GM18907 (cell line): ENCODE data around the gene GDPGP1.

Experiments
- ATAC-seq: cut with Tn5 transposase; IDR thresholded peaks from one replicate; pipeline ENCODE4 v1.9.1; 2021; ENCODE audit warnings: mild to moderate bottlenecking, moderate library complexity; ENCODE audit not compliant: unreplicated experiment

Gene GDPGP1

DNA sequence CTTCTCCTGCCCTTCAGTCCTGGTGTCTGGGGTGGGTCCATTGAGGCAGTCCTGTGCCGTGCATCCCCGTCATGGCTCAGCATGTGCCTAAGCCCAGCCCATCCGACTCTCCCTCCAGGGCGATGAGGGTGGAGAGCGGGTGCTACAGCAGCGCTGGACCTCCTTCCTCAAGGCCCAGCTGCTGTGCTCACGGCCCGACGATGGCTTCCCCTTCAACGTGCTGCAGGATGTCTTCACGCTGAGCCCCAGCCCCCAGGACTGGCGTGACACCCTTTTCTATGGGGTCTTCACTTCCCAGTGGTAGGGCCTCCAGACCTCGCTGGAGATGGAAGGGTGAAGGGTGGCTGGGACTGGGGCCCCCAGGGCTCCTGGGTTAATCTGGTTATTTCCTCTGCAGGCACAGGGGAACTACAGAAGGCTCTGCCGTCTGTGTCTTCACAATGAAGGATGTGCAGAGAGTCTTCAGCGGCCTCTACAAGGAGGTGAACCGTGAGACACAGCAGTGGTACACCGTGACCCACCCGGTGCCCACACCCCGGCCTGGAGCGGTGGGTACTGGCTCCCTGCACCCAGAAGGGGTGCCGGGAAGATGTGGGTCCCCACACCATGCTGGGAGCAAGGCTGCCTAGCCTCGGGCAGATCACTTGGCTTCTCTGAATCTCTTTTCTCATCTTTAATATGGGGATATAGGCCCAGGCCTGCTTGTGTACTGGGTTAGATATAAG is 10.4 kb upstream of the GDPGP1 start:
- no peak for ATAC-seq

DNA sequence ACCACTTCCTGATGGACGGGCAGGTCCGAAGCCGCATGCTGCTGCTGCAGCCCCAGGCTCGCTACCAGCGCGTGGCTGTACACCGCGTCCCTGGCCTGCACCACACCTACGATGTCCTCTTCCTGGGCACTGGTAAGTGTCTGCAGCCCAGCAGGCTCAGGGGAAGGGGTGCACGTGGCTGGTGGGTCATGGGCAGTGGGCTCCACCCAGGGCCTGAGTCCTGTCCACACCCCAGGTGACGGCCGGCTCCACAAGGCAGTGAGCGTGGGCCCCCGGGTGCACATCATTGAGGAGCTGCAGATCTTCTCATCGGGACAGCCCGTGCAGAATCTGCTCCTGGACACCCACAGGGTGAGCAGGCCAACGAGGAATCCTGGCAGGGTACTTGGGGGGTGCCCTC is 9.0 kb upstream of the GDPGP1 start:
- ATAC-seq, result no peak

DNA sequence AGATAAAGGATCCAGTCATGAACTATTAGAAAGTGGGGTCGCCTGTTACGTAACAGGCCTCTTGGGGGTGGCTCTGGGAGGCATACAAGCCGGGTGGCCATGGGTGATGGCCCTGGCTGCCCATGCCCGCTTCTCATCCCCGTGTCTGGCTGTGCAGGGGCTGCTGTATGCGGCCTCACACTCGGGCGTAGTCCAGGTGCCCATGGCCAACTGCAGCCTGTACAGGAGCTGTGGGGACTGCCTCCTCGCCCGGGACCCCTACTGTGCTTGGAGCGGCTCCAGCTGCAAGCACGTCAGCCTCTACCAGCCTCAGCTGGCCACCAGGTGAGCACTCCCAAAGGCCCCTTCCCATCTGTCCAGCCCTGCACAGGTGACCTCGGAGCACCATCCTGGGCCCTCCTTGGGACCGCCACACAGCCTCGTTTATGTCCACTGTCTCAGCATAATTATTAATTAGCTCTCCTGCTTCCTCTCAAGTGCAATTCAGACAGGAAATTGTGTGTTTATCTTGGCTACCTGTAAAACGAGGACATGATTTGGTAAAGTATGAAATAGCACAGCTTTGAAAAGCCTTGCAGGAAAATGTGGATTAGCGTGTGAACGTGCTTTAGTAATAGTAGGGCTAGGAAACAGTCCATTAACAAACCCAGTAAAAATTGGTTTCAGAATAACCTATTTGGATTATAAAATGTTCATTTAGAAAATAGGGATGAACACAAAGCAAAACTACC is 8.3 kb upstream of the GDPGP1 start:
- ATAC-seq, result no peak

DNA sequence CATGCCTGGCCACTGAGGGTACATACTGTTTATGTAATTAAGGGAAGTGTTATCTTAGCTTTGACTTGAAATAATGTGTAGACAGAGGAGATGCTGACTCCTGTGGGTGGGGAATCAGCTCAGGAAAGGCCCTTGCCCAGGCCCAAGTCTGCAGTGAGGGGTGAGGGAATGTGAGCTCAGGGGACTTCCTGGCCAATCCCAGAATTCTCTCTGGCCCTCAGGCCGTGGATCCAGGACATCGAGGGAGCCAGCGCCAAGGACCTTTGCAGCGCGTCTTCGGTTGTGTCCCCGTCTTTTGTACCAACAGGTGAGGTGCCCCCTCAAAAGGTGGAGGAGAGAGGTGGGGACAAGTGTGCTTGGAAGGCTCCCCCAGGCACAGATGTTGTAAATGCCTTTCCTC is 6.7 kb upstream of the GDPGP1 start:
- no peak for ATAC-seq

DNA sequence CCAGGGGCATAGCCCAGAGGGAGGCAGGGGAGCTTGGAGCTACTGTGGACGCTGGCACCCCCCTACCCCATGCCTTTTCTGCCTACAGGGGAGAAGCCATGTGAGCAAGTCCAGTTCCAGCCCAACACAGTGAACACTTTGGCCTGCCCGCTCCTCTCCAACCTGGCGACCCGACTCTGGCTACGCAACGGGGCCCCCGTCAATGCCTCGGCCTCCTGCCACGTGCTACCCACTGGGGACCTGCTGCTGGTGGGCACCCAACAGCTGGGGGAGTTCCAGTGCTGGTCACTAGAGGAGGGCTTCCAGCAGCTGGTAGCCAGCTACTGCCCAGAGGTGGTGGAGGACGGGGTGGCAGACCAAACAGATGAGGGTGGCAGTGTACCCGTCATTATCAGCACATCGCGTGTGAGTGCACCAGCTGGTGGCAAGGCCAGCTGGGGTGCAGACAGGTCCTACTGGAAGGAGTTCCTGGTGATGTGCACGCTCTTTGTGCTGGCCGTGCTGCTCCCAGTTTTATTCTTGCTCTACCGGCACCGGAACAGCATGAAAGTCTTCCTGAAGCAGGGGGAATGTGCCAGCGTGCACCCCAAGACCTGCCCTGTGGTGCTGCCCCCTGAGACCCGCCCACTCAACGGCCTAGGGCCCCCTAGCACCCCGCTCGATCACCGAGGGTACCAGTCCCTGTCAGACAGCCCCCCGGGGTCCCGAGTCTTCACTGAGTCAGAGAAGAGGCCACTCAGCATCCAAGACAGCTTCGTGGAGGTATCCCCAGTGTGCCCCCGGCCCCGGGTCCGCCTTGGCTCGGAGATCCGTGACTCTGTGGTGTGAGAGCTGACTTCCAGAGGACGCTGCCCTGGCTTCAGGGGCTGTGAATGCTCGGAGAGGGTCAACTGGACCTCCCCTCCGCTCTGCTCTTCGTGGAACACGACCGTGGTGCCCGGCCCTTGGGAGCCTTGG is 5.9 kb upstream of the GDPGP1 start:
- ATAC-seq, result no peak

DNA sequence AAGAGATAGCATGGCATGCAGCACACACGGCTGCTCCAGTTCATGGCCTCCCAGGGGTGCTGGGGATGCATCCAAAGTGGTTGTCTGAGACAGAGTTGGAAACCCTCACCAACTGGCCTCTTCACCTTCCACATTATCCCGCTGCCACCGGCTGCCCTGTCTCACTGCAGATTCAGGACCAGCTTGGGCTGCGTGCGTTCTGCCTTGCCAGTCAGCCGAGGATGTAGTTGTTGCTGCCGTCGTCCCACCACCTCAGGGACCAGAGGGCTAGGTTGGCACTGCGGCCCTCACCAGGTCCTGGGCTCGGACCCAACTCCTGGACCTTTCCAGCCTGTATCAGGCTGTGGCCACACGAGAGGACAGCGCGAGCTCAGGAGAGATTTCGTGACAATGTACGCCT is 5.0 kb upstream of the GDPGP1 start:
- ATAC-seq, result no peak

DNA sequence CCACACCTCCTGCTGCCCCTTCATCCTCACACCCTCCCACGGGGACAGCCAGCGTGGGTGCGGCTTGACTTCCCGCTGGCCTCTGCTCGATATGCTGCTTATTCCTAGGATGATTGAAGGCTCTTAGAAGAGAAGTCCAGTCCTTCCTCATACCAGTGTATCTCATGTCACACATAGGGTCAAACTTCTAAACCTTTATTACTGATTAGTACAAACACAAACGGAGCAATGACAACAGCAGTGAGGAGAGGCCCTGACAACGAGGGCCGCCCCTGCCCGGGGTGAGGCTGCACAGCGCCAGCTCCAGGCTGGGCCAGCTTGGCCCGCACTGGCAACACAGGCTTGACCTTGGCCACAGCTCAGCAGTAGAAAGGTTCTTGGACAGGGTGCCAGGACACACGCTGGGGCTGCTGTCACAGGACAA is 3.9 kb upstream of the GDPGP1 start:
- ATAC-seq, result no peak

DNA sequence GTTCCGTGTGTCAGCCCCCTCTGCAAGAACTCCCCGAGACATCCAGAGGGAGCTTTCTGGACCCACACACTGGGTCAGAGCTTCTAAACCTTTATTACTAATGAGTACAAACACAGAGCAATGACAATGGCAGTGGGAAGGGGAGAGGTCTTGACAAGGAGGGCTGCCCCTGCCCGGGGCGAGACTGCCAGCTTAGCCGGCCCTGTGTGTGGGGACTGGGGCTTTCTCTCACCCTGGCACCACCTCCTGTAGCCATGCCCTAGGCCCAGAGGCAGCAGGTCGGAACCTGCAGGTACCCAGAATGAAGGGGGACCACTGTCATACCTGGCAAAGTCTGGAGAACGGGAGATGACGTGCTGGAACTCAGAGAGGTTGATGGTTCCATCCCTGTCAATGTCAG is 3.4 kb upstream of the GDPGP1 start:
- no peak for ATAC-seq

DNA sequence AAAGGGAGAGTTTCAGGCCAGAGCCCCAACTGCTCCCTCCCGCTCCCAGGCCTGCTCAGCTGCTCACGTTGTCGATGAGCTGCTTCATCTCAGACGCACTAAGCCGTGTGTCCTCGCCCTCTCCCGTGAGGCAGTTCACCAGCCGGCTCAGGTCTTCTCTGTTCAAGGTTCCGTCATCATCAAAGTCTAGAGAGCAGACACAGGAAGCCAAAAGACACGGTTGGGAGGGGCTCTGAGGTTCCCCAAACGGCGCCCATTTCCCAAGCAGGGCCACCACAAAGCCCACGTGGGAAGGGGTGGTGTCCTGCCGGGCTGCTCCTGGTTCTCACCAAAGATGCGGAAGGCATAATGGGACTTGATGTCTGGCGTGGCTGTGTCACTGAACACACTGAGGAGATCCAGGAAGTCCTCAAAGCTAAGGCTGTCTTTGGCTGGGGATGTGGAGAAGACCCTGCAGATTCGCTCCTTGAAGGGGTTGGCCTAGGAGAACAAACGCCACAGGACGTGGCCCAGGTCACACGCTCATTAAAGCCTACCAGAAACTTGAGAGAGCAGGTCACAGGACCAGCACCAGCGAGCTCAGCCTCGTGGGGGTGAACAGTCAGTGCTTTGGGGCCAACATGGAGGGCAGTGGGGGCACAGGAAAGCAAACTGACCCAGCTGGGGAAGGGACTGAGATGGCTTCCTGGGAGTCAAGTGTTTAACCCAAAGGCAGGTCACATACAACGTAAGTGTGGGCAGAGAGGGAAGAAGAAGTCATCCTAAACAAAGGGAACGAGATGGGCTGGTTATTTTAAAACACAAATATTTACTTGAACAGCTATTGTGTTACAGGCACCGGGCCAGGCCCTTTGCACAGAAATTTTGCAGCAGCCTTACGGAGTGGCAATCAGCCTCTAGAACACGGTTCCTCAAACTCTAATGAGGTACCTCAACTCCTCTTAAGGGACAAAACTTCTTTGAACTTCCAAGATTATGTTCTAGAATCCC is 2.7 kb upstream of the GDPGP1 start:
- no peak for ATAC-seq

DNA sequence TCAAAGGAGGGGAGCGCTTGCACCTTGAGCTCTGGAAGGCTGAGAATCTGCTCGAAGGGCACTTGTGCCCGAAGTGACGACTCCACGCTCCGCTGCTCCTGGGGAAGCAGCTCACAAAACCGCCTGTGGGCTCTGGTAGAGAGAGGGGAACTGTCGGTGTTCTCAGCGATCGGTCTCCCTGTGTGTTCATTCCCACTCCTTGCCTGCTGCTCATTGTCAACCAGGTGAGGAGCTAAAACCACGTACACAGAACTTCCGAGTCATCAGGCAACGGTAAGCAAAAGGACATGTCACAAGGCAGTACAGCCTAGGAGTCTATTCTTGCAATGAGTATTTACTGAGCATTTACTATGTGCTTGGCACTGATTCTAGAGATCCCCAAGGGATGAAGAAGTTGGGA is 1.8 kb upstream of the GDPGP1 start:
- ATAC-seq, result no peak

DNA sequence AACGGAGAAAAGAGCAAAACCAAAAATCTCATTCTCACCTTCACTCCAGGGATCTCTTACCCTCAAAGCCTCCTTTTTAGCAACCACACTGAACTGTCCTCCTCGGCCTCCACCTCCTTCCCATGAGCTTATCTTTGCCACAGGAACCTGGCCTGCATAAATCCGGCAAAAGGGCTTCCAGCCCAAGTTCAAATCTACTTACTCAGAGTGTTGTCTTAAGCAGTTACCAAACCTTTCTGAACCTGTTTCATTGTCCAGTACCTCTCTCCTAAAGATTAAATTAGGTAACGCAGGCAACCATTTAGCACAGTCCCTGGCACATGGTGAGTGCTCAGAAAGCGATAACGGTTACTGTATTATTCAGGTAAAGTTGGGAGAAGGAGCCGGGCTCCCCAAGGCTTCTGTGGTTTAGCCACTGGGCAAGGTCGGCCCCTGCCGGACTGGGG is 1.0 kb upstream of the GDPGP1 start:
- no peak for ATAC-seq

DNA sequence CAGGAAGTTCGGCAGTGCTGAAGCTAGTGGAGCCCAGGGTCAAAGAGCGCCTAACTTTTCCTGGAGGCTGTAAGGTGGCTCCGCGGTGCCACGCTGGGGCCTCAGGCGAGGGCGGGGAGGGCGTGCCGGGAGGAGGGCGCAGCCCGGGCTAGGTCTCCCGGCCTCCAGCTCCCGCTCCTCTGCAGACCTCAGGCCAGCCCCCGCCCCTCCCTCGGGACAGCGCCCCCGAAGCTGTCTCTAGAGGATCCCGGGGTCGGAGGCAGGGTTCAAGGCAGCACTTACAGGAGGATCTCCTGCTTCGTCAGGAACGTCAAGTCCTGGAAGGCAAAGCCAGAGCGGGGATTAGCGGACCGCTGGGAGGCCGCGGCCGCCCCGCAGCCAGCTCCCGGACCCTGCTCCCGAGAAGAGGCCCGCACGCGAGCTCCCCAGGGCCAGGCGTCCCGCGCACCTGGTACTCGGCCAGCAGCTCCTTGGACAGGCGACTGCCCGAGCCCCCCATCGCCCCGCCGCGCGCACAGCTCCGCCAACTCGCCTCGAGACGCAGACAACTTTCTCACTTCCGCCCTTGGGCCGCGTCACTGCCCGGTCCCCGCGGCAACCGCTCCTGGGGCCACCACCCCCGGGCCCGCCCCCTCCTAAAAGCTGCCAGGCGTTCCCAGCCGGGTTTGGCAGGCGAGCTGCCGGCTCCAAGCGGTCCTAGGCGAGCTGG is 468 bp upstream of the GDPGP1 start, which contains the start of gene CIB1:
TSS of gene CIB1 (minus strand) at position 555 of the 709 bp plus-strand sequence. CDS start at position 499, 56 bp downstream.
- peak; percentile 88 for ATAC-seq

DNA sequence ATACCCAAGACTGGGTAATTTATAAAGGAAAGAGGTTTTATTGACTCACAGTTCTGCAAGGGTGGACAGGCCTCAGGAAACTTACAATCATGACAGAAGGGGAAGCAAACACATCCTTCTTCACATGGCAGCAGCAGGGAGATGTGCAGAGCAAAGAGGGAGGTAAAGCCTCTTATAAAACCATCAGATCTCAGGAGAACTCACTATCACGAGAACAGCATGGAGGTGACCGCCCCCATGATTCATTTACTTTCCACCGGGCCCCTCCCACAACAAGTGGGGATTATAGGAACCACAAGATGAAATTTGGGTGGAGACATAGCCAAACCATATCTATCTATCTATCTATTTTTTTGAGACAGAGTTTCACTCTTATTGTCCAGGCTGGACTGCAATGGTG is 5.4 kb downstream of the GDPGP1 start:
- ATAC-seq, result no peak

DNA sequence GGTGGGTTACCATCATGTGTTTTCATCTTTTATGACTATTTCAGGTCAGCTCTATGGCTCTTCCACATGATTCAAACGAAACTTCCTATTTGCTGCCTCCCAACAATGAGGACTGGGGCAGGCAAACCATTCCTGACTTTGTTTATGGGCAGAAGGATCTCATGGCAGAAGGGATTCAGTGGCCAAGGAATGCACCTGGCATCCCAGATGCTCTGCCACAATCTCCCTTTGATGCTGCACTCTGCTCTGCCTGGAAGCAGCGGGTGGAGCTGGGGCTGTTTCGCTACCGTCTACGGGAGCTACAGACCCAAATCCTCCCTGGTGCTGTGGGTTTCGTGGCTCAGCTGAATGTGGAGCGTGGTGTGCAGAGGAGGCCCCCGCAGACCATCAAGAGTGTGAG is 6.8 kb downstream of the GDPGP1 start:
- ATAC-seq, result no peak

DNA sequence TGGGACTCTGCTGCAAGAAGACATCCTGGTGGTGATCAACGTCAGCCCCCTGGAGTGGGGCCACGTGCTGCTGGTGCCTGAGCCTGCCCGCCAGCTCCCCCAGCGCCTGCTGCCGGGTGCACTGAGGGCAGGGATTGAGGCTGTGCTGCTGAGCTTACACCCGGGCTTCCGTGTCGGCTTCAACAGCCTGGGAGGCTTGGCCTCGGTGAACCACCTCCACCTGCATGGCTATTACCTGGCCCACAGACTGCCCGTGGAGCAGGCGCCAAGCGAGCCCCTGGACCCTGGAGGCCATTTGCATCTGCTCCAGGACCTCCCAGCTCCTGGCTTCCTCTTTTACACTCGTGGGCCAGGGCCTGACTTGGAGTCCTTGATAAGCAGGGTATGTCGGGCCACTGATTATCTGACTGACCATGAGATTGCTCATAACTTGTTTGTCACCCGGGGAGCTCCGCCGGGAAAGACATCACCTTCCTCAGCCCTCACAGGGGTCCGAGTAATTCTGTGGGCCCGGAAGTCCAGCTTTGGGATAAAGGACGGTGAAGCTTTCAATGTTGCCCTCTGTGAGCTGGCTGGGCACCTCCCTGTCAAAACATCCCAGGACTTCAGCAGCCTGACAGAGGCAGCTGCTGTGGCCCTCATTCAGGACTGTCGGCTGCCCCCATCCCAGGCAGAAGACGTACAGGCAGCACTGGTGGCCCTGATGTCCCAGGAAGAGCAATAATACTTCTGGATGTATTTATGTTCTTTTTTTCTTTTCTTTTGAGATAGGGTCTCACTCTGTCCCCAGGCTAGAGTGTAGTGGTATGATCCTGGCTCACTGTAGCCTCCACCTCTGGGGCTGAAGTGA is 7.6 kb downstream of the GDPGP1 start:
- no peak for ATAC-seq

DNA sequence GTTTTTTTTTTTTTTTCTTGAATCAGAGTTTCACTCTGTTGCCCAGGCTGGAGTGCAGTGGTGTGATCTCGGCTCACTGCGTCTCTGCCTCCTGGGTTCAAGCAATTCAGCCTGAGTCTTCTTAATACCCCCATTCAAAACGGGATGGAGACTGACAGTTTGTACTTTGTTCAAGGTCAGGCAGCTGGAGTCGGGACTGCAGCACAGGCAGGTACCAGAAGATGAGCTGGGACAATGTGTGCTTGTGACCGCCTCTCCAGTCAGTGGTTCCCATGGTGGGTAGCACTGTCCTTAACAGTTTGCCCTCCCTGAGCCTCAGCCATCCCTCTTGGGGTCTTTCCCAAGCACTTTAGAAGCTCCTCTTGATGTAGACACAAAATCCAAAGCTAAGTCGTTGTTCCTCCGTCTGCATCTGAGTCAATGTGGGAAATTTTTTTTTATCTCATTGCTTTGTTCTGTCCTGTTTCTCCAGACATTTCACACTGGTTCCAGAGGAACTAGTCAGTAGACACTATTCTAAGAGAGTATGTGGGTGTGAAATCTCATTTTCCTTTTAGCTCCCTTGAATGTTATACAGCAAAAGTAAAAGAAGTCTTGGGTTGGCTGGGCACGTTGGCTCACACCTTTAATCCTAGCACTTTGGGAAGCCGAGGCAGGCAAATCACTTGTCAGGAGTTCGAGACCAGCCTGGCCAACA is 10.1 kb downstream of the GDPGP1 start:
- no peak for ATAC-seq

DNA sequence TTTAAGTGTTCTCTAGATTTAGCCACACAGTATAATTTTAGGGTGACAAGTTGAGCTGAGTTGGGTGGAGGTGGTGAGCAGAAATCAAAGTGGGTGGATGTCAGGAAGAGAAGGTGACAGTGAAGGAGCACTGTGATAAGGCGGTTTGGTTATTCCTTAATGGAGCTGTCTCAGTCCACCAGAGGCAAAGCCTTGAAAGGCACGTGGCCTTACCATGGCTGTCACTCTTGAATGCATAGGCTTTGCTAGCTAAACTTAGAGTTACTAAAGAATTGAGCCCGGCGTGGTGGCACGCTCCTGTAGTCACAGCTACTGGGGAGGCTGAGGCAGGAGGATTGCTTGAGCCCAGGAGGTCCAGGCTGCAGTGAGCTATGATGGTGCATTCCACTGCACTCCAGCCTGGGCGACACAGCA is 14.8 kb downstream of the GDPGP1 start:
- no peak for ATAC-seq
